Measurements from ENCODE around the gene SLC6A19.

GRCh38 chr5:1193591-1193985 is 7.8 kb upstream of the SLC6A19 start:
- TF ChIP-seq CTCF (IDR thresholded peaks at IDR 0.05) (no peak), EZH2 (IDR thresholded peaks at IDR 0.05; ENCODE audit: borderline replicate concordance, insufficient read depth, low read depth, low read length, poor library complexity, severe bottlenecking) (no peak)

Measured in B cell (primary cell).